ENCODE results near the gene SLC38A5.

Gene SLC38A5

GRCh38 chrX:48472225-48472624 lies 2.2 kb upstream of the SLC38A5 start:
- H3K27ac ChIP-seq (ENCODE audit: low read depth, low read length), result no peak overlapping the region
- H3K9me3 ChIP-seq (ENCODE audit: control insufficient read depth in 1 of 2, low read length in 2 of 2), result no peaks in the 10 kb centered on the region
- peaks cover 3 to 24% of the 10 kb centered on the region in 2 donors for H3K4me1 ChIP-seq (ENCODE audit: control insufficient read depth in 1 of 2, insufficient read depth in 2 of 2, low read length in 2 of 2)
- no peaks in the 10 kb centered on the region for H3K36me3 ChIP-seq (ENCODE audit: control insufficient read depth in 1 of 2, insufficient read depth in 2 of 2, low read length in 2 of 2)
- H3K27me3 ChIP-seq (ENCODE audit: control insufficient read depth in 1 of 2, insufficient read depth in 2 of 2, low read length in 2 of 2), result no peaks in the 10 kb centered on the region
- H3K4me3 ChIP-seq (ENCODE audit: low read depth in 1 of 2, low read length in 2 of 2), result no peak overlapping the region
- no peak overlapping the region for H3K9ac ChIP-seq (ENCODE audit: low read depth in 1 of 2, low read length in 2 of 2)

DNA sequence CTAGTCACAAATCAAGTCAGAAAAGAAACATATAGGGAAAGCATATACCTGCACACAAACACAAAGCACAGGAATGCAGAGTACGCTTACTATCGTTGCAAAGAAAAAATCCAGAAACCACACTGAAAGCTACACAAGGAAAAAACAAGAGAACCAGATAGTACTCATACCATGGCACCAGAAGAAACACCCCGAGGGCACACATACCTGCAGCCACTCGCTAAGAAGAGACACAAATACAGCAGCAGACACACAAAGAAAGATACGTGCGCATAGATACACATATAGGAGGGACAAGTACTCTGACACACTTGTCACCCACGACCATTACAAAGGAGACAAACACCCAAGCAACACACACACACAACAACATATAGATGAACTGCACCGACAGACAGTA lies 1.4 kb upstream of the SLC38A5 start:
- no peaks in the 10 kb centered on the region for H3K27me3 ChIP-seq (ENCODE audit: control insufficient read depth in 1 of 2, insufficient read depth in 2 of 2, low read length in 2 of 2)
- H3K9me3 ChIP-seq (ENCODE audit: control insufficient read depth in 1 of 2, low read length in 2 of 2), result no peaks in the 10 kb centered on the region
- no peak overlapping the region for H3K9ac ChIP-seq (ENCODE audit: low read depth in 1 of 2, low read length in 2 of 2)
- H3K36me3 ChIP-seq (ENCODE audit: control insufficient read depth in 1 of 2, insufficient read depth in 2 of 2, low read length in 2 of 2), result no peaks in the 10 kb centered on the region
- no peak overlapping the region for H3K4me3 ChIP-seq (ENCODE audit: low read depth in 1 of 2, low read length in 2 of 2)
- H3K27ac ChIP-seq (ENCODE audit: low read depth, low read length), result no peak overlapping the region
- peaks cover 0 to 18% of the 10 kb centered on the region in 2 donors for H3K4me1 ChIP-seq (ENCODE audit: control insufficient read depth in 1 of 2, insufficient read depth in 2 of 2, low read length in 2 of 2)

GRCh38 chrX:48470833-48471118 lies 716 bp upstream of the SLC38A5 start:
- Histone ChIP-seq H3K27me3 (ENCODE audit: control insufficient read depth in 1 of 2, insufficient read depth in 2 of 2, low read length in 2 of 2) (no peaks in the 10 kb centered on the region), H3K27ac (ENCODE audit: low read depth, low read length) (no peak overlapping the region), H3K9me3 (ENCODE audit: control insufficient read depth in 1 of 2, low read length in 2 of 2) (no peaks in the 10 kb centered on the region), H3K36me3 (ENCODE audit: control insufficient read depth in 1 of 2, insufficient read depth in 2 of 2, low read length in 2 of 2) (no peaks in the 10 kb centered on the region), H3K4me1 (ENCODE audit: control insufficient read depth in 1 of 2, insufficient read depth in 2 of 2, low read length in 2 of 2) (peaks cover 0 to 18% of the 10 kb centered on the region in 2 donors), H3K4me3 (ENCODE audit: low read depth in 1 of 2, low read length in 2 of 2) (no peak overlapping the region), H3K9ac (ENCODE audit: low read depth in 1 of 2, low read length in 2 of 2) (no peak overlapping the region)

DNA sequence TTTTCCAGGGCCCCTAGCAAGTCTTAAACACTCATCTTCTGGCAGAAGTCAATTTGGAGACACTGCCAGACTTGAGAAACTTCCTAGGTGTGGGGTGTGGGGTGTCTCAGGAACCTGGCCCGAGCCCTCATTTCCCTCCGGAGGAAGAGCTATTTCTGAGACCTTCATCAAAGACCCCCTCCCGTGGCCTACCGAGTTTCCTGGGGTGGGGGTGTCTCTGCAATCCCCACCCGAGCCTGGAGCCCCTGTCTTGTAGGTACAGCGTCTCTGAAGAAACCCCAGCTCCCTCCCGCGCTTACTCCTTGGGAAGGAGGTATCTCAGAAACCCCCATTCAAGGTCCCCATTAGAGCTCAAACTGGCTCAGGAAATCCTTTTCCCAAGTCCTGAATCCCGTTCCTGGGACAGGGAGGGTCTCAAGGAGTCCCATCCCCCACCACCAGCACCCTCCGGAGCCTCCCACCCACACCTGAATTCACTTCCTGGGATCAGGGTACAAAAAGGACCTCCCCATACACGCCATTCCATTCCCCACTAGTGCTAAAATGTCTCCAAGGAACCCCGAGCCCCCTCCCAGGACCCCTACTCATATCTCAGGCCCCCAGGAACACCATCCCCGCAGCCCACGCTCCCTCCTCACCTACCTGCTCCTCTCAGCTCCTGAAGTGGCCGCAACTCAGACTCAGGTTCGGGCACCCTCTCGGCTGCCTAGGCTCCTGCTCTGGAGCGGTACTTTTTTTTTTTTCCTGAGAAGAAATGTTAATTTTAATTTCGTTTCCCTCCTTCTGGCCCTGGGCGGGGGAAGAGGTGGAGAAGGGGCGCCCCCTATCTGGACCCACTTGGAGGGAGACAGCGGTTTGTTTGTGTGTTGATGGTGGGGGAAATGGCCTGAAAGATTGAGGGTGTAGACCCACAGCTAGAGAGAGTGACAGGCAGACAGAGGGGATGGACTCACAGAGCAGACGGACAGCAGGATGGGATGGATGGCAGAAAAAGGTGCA lies 1.1 kb downstream of the SLC38A5 start:
- Histone ChIP-seq H3K9me3 (ENCODE audit: control insufficient read depth in 1 of 2, low read length in 2 of 2) (no peaks in the 10 kb centered on the region), H3K4me1 (ENCODE audit: control insufficient read depth in 1 of 2, insufficient read depth in 2 of 2, low read length in 2 of 2) (peaks cover 0 to 16% of the 10 kb centered on the region in 2 donors), H3K27me3 (ENCODE audit: control insufficient read depth in 1 of 2, insufficient read depth in 2 of 2, low read length in 2 of 2) (no peaks in the 10 kb centered on the region), H3K9ac (ENCODE audit: low read depth in 1 of 2, low read length in 2 of 2) (peak overlapping the region; percentile 44 to 64), H3K4me3 (ENCODE audit: low read depth in 1 of 2, low read length in 2 of 2) (peak overlapping the region; percentile 66 to 72), H3K36me3 (ENCODE audit: control insufficient read depth in 1 of 2, insufficient read depth in 2 of 2, low read length in 2 of 2) (no peaks in the 10 kb centered on the region), H3K27ac (ENCODE audit: low read depth, low read length) (no peak overlapping the region)

GRCh38 chrX:48468247-48468671 lies 1.8 kb downstream of the SLC38A5 start:
- no peaks in the 10 kb centered on the region for H3K36me3 ChIP-seq (ENCODE audit: control insufficient read depth in 1 of 2, insufficient read depth in 2 of 2, low read length in 2 of 2)
- H3K9ac ChIP-seq (ENCODE audit: low read depth in 1 of 2, low read length in 2 of 2), result peak overlapping the region; percentile 44 to 64
- H3K27me3 ChIP-seq (ENCODE audit: control insufficient read depth in 1 of 2, insufficient read depth in 2 of 2, low read length in 2 of 2), result no peaks in the 10 kb centered on the region
- H3K9me3 ChIP-seq (ENCODE audit: control insufficient read depth in 1 of 2, low read length in 2 of 2), result no peaks in the 10 kb centered on the region
- peaks cover 0 to 16% of the 10 kb centered on the region in 2 donors for H3K4me1 ChIP-seq (ENCODE audit: control insufficient read depth in 1 of 2, insufficient read depth in 2 of 2, low read length in 2 of 2)
- peak overlapping the region; percentile 66 to 72 for H3K4me3 ChIP-seq (ENCODE audit: low read depth in 1 of 2, low read length in 2 of 2)
- H3K27ac ChIP-seq (ENCODE audit: low read depth, low read length), result no peak overlapping the region

- Histone ChIP-seq H3K9me3 (ENCODE audit: control insufficient read depth in 1 of 2, low read length in 2 of 2) (no peaks in the 10 kb centered on the region), H3K27ac (ENCODE audit: low read depth, low read length) (no peak overlapping the region), H3K36me3 (ENCODE audit: control insufficient read depth in 1 of 2, insufficient read depth in 2 of 2, low read length in 2 of 2) (no peaks in the 10 kb centered on the region), H3K4me3 (ENCODE audit: low read depth in 1 of 2, low read length in 2 of 2) (peak overlapping the region; percentile 66 to 72), H3K9ac (ENCODE audit: low read depth in 1 of 2, low read length in 2 of 2) (peak overlapping the region in 1 of 2 donors; percentile 44), H3K4me1 (ENCODE audit: control insufficient read depth in 1 of 2, insufficient read depth in 2 of 2, low read length in 2 of 2) (peaks cover 0 to 16% of the 10 kb centered on the region in 2 donors), H3K27me3 (ENCODE audit: control insufficient read depth in 1 of 2, insufficient read depth in 2 of 2, low read length in 2 of 2) (no peaks in the 10 kb centered on the region)
Observed at GRCh38 chrX:48467281-48467761, 2.7 kb downstream of the SLC38A5 start.

DNA sequence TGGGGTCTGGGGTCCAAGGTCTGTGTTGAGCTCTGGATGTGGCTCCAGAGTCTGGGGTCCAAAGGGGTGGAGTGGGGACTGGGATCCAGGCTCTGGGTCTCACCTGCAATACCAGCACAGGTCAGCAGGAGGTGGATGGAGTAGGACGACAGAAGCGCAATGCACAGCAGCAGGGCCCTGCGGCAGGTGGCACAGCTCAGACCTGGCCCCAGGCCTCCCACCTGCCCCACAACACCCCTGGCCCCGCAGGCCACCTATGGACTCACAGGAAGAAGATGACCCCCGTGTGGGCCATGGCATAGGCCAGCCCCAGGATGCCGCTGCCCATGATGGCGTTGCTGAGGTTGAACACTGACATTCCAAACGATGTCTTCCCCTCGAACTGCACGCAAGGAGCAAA lies 3.4 kb downstream of the SLC38A5 start:
- Histone ChIP-seq H3K4me1 (ENCODE audit: control insufficient read depth in 1 of 2, insufficient read depth in 2 of 2, low read length in 2 of 2) (peaks cover 0 to 16% of the 10 kb centered on the region in 2 donors), H3K9me3 (ENCODE audit: control insufficient read depth in 1 of 2, low read length in 2 of 2) (no peaks in the 10 kb centered on the region), H3K27me3 (ENCODE audit: control insufficient read depth in 1 of 2, insufficient read depth in 2 of 2, low read length in 2 of 2) (no peaks in the 10 kb centered on the region), H3K36me3 (ENCODE audit: control insufficient read depth in 1 of 2, insufficient read depth in 2 of 2, low read length in 2 of 2) (no peaks in the 10 kb centered on the region), H3K27ac (ENCODE audit: low read depth, low read length) (no peak overlapping the region), H3K4me3 (ENCODE audit: low read depth in 1 of 2, low read length in 2 of 2) (no peak overlapping the region), H3K9ac (ENCODE audit: low read depth in 1 of 2, low read length in 2 of 2) (no peak overlapping the region)

DNA sequence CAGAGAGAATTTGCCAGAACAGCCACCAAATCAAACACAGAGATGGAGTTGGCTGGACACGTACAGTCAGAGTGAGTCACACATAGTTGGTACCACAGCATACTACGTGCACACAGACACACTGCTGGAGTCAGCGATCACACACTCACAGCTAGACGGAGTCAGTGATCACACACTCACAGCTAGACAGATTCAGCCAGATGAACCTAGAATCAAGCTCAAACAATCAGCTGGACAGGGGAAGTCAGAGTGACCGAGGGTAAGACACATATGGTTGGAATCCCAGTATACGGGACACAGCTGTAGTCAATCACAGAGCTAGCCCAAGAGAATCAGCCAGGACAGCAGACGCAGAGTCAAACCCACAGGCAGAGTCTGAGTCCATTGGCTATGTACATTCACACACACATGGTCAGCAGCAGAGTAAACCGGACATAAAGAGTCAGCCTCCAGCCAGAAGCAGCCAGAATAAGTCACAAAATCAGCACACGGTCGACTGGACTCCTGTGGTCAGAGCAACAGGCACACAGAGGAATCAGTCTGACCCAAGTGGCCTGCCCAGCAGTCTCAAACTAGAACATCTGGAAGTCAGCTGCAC lies 4.6 kb downstream of the SLC38A5 start:
- no peak overlapping the region for H3K4me3 ChIP-seq (ENCODE audit: low read depth in 1 of 2, low read length in 2 of 2)
- peaks cover 0 to 16% of the 10 kb centered on the region in 2 donors for H3K4me1 ChIP-seq (ENCODE audit: control insufficient read depth in 1 of 2, insufficient read depth in 2 of 2, low read length in 2 of 2)
- H3K9ac ChIP-seq (ENCODE audit: low read depth in 1 of 2, low read length in 2 of 2), result no peak overlapping the region
- no peak overlapping the region for H3K27ac ChIP-seq (ENCODE audit: low read depth, low read length)
- H3K36me3 ChIP-seq (ENCODE audit: control insufficient read depth in 1 of 2, insufficient read depth in 2 of 2, low read length in 2 of 2), result no peaks in the 10 kb centered on the region
- H3K9me3 ChIP-seq (ENCODE audit: control insufficient read depth in 1 of 2, low read length in 2 of 2), result no peaks in the 10 kb centered on the region
- no peaks in the 10 kb centered on the region for H3K27me3 ChIP-seq (ENCODE audit: control insufficient read depth in 1 of 2, insufficient read depth in 2 of 2, low read length in 2 of 2)

DNA sequence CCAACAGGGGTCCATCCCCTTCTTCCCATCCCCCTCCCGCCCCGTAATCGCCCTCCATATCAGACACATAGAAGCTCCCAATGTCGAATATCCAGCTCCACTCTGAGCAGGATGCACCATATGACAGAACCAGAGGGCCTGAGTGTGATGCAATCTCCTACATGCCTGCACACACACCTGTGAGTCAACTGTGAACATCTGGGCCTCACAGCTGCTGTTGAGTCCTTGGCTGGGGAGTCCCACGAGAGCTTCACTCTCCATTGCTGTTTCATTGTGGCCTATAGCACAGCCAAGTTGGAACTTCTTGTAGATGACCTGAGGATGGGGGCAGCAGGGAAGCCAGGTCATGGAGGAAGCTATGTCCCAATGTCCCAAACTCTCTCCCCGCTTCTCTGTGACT lies 8.2 kb downstream of the SLC38A5 start:
- H3K36me3 ChIP-seq (ENCODE audit: control insufficient read depth in 1 of 2, insufficient read depth in 2 of 2, low read length in 2 of 2), result no peaks in the 10 kb centered on the region
- no peaks in the 10 kb centered on the region for H3K27me3 ChIP-seq (ENCODE audit: control insufficient read depth in 1 of 2, insufficient read depth in 2 of 2, low read length in 2 of 2)
- H3K4me3 ChIP-seq (ENCODE audit: low read depth in 1 of 2, low read length in 2 of 2), result no peak overlapping the region
- H3K4me1 ChIP-seq (ENCODE audit: control insufficient read depth in 1 of 2, insufficient read depth in 2 of 2, low read length in 2 of 2), result peaks cover 0 to 3% of the 10 kb centered on the region in 2 donors
- H3K9me3 ChIP-seq (ENCODE audit: control insufficient read depth in 1 of 2, low read length in 2 of 2), result no peaks in the 10 kb centered on the region
- H3K27ac ChIP-seq (ENCODE audit: low read depth, low read length), result no peak overlapping the region
- no peak overlapping the region for H3K9ac ChIP-seq (ENCODE audit: low read depth in 1 of 2, low read length in 2 of 2)

DNA sequence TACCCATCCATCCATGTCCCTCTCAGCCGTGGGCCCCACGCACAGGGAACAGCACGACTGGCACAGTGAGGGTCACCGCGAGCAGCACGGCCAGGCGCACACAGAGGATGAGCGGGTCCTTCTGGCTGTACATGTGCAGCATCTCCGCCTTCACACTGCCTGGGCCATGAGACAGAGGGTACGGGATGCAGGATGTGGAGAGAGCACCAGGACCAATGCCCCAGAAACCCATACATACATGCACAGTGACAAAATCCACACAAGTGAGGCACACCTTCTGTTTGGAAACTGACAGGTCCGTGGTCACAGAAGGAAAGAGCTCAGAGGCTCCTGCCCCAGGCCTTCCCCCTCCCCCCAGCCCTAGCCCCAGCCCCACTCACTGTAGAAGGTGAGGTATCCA lies 9.5 kb downstream of the SLC38A5 start:
- Histone ChIP-seq H3K36me3 (ENCODE audit: control insufficient read depth in 1 of 2, insufficient read depth in 2 of 2, low read length in 2 of 2) (no peaks in the 10 kb centered on the region), H3K4me1 (ENCODE audit: control insufficient read depth in 1 of 2, insufficient read depth in 2 of 2, low read length in 2 of 2) (peaks cover 0 to 3% of the 10 kb centered on the region in 2 donors), H3K9me3 (ENCODE audit: control insufficient read depth in 1 of 2, low read length in 2 of 2) (no peaks in the 10 kb centered on the region), H3K27me3 (ENCODE audit: control insufficient read depth in 1 of 2, insufficient read depth in 2 of 2, low read length in 2 of 2) (no peaks in the 10 kb centered on the region), H3K4me3 (ENCODE audit: low read depth in 1 of 2, low read length in 2 of 2) (no peak overlapping the region), H3K27ac (ENCODE audit: low read depth, low read length) (no peak overlapping the region), H3K9ac (ENCODE audit: low read depth in 1 of 2, low read length in 2 of 2) (no peak overlapping the region)
